Measurements from ENCODE around the gene DPAGT1. TPM values are rescaled to one million over a fixed set of nuclear protein-coding genes. Genes with fewer than 3 reads are reported as not detected.

Gene DPAGT1
- total and polyA plus RNA-seq, 2 of the 8 experiments (the other 6 are each of a cell fraction or from before 2014, with no cell fraction given) = 59.8 to 236 TPM

- 0 out of 2 replicates have a peak, but pooled peaks have one; percentile 65 for TF ChIP-seq MAX (IDR thresholded peaks at IDR 0.05)
- 0 out of 2 replicates have a peak, but pooled peaks have one; percentile 52 for TF ChIP-seq YY1 (IDR thresholded peaks at IDR 0.05; ENCODE audit: low read depth, low read length)
- 0 out of 2 replicates have a peak, but pooled peaks have one; percentile 19 for TF ChIP-seq CREB1 (IDR thresholded peaks at IDR 0.05)
- TF ChIP-seq HDAC2 (IDR thresholded peaks at IDR 0.05; ENCODE audit: borderline replicate concordance in 1 of 2, low read depth in 2 of 2, low read length in 2 of 2) = peak in 1 of 2 experiments; percentile 61; a peak in 2 of 4 replicates
Observed at GRCh38 chr11:119056421-119056999, 45.1 kb downstream of the DPAGT1 start (continued).
